NOMO-1 treated with DMSO at 0.1 percent for 48 hours (cell line): ENCODE results near the gene RAB26.

Source experiments
- DNase-seq: peaks from one replicate; lab custom pipeline; 2025; ENCODE audit not compliant: unreplicated experiment; lab: John Stamatoyannopoulos, UW

The RAB26 gene

GRCh38 chr16:2178321-2179106 is 30.1 kb downstream of the RAB26 start:
- no peak for DNase-seq

DNA sequence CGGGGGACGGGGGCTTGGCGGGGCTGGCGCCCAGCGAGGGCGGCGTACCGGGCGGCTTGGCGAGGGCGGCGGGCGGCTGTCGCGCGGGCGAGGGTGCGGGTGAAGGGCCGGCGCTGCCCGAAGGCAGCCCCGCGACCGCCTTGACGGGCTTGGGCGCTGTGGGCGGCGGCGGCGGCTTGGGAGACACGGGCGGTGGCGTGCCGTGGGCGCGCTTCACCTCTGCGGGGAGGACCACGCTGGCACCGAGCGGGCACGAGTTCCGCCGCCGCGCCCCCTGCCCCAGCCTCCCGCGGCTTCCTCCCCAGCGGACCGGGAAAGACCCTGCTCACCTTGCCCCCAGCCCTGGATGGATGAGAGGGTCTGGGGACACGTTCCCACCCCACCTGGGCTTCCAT is 30.7 kb downstream of the RAB26 start:
- no peak for DNase-seq

DNA sequence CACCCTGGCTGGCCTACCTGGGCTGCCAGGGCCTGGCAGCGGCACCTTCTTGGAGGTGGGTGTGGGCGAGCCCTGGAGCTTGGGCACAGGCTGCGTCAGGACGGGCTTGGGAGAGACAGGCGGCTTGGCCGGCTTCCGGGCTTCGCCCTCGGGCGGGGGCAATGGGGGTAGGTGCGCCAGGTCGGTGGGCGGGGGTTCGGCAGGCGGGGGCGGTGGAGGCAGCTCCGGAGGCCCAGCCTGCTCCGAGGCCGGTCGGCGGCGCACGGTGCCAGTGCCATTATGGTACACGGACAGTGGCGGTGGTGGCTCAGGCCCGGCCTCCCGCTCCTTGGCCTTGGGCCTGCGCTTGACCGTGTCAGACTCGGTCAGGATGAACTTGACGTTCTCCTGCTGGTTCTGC is 31.2 kb downstream of the RAB26 start:
- no peak for DNase-seq

GRCh38 chr16:2180461-2180860 is 32.0 kb downstream of the RAB26 start:
- DNase-seq = no peak

- no peak for DNase-seq
Measured at GRCh38 chr16:2180962-2181923, 32.8 kb downstream of the RAB26 start.

DNA sequence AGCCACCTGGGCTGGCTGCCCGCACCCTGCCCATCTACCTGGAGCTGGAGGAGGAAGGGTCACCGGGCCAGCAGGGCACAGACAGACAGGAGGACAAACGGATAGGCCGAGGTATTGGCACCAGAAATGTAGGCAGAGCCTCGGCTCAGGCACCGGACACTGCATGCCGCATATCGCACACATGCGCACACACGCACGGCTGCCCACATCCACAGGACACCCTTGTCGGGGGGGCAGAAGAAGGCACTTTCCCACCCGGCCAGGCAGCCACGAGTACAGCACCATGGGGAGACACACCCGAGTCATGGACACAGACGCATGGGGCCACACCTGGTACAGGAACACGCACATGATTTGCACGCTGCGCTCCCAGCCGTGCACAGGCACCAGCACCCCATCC is 33.5 kb downstream of the RAB26 start:
- DNase-seq = no peak

- DNase-seq = no peak
Measured at GRCh38 chr16:2183671-2184070, 35.2 kb downstream of the RAB26 start.

GRCh38 chr16:2184346-2184745 is 35.9 kb downstream of the RAB26 start:
- DNase-seq = no peak

DNA sequence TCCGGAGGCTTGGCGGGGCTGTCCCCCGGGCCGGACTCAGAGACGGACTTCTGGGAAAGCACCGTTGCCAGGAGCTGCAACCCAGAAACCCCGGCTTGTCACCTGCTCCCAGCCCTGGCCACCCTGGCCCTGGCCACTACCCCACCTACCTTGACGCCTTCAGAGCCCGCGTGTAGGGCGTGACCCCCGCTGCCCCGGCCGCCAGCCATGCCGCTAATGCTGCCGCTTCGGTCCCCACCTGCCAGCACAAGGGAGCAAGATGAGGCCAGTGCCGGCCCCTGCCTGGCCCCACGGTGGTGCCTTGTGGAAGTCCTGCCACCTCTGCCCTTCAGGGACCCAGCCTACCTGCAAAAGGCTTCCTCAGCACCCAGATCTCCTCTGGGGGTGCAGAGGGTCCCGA is 36.5 kb downstream of the RAB26 start:
- DNase-seq = no peak

- no peak for DNase-seq
Measured at GRCh38 chr16:2186064-2186463, 37.6 kb downstream of the RAB26 start.

DNA sequence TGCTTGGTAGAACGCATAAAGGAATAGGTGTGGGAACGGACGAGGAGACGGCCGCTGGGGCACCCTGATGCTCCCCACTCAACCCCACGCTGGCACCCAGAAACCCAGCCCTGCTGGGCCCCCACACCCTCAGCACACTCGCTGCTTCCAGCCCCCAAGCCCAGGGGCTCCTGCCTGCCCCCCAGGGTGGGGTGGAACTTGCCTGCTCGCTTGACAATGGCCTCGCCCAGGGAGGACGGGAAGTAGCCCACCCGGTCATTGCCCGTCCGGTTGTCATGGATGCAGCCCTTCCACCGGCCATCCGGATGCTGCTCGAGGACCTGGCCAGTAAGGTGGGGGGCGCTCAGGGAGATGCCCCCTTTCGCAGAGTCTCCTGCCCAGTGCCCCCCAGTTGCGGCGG is 38.1 kb downstream of the RAB26 start:
- DNase-seq = no peak

DNA sequence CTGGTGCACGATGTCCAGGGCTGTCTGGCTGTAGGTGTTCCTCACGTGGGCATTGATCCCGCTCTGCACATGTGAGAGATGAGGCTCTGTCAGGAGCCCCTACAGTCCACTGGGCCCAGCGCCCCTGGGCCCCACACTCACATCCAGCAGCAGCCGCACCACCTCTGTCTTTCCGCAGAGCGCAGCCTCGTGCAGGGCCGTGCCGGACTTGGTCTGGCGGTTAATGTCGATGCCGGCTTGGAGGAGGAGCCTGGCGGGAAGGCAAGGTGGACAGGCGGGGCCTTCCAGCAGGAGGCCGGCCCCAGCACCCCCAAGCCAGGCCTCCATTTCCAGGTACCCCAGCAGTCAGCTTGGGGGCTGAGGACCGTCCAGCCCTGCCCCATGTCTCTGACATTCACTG is 38.8 kb downstream of the RAB26 start:
- DNase-seq = no peak

DNA sequence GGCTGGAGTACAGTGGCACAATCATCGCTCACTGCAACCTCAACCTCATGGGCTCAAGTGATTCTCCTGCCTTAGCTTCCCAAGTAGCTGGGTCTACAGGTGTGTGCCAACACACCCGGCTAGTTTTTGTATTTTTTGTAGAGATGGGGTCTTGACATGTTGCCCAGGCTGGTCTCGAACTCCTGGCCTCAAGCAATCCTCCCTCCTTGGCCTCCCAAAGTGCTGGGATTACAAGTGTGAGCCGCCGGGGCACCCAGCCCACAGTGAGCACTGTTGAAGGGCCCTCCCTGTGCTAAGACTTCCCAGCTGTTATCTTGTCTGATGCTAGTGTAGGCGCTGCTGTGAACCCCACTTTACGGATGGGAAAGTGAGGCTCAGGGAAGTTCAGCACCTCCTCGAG is 40.0 kb downstream of the RAB26 start:
- no peak for DNase-seq

- DNase-seq = no peak
Measured at GRCh38 chr16:2189252-2189893, 40.9 kb downstream of the RAB26 start.

DNA sequence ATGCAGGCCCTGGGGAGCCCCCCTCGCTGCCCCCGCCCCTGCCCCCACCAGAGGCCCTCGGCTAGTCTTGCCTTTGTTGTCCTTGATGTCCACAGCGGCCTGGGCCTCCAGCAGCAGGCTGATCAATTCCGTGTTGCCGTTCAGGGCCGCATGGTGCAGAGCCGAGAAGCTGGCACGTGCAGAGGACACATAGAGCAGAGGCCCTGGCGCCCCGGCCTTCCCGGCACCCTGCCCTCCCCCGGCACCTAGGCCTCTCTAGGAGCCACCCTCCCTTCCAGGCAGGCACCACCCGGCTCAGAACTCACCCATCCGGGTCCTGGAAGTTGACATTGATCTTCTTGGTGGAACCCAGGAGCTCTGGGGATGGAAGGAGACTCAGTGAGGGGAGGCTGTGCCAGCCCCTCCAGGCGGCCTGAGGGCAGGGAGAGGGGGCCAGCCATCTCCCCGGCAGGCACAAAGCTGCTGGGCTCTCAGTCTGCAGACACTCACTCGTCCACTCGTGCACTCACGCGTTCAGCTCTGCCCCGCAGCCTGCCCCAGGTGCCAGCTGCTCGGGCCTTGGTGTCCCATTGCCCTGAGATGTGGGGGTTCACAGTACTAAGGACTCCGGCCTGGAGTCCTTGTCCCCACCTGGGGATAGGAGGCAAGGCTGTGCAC is 41.7 kb downstream of the RAB26 start:
- DNase-seq = no peak

DNA sequence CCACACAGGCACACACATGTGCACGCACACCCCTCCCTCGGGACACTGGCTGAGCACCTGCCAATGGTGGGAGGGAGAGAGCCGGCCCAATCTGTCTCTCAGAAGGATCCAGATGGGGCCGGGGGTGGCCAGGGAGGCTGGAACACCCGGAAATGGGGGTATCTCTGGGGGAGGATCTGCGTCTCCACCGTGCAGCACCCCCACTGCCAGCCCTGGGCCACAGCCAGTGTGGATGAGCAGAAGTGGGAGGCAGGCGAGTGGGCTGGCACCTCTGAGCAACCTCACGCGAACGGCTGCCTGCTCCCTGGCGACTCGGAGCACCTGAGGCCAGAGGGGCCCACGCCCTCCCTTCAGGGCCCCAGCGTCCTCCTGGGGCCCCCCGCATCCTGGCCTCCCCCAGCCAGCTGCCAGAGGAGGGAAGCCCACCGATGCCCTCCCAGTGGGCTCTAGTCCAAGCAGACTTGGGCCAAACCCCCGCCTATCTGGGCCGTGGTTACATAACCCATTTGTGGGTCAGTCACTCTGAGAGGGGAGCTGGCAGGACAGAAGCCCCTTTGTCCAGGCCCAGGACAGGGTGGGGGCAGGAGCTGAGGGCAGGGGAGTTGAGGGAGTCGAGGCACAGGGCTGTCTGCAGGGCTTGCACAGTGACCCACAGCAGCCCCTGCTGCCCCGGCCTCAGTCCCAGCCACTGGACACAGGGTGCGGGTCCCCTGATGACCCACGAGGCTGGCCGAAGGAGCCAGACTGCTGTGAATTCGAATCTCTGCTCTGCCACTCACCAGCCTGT is 42.4 kb downstream of the RAB26 start:
- no peak for DNase-seq

GRCh38 chr16:2191446-2191706 is 43.0 kb downstream of the RAB26 start:
- no peak for DNase-seq

GRCh38 chr16:2194166-2194834 is 45.9 kb downstream of the RAB26 start:
- DNase-seq = no peak

- peak; percentile 67 for DNase-seq
Measured at GRCh38 chr16:2194852-2195321, 46.5 kb downstream of the RAB26 start.
